Upper lobe of left lung (tissue), 6 donors: ENCODE results near the gene TMEM44. TPM values are rescaled to one million over a fixed set of nuclear protein-coding genes. Genes with fewer than 3 reads are reported as not detected.

ENCODE experiments used
- ATAC-seq, 2 donors: fragments of 200-7000 bp; cut with Tn5 transposase; one replicate each; pipeline ENCODE4 v1.9.1; 2022; ENCODE audit warnings: mild to moderate bottlenecking in 2 of 2, moderate library complexity in 2 of 2; ENCODE audit not compliant: low FRiP score in 2 of 2
- DNase-seq, 2 donors: peaks; one replicate each; pipeline ENCODE4 v3.0.0-alpha.2; 2019 to 2020
- H3K27ac ChIP-seq, 4 donors: fragments of 200-600 bp; sonication (generic); one replicate each; pipeline ENCODE4 v1.5.1; 2016 to 2019
- H3K27me3 ChIP-seq, 4 donors: fragments of 200-600 bp; sonication (generic); one replicate each; pipeline ENCODE4 v1.5.1; 2017 to 2019
- H3K36me3 ChIP-seq, 4 donors: fragments of 200-600 bp; sonication (generic); one replicate each; pipeline ENCODE4 v1.5.1; 2016 to 2019
- H3K4me1 ChIP-seq, 4 donors: fragments of 200-600 bp; sonication (generic); one replicate each; pipeline ENCODE4 v1.5.1; 2018 to 2019
- H3K4me3 ChIP-seq, 4 donors: fragments of 200-600 bp; sonication (generic); one replicate each; pipeline ENCODE4 v1.5.1; 2017 to 2019; ENCODE audit warnings: mild to moderate bottlenecking in 2 of 4, moderate library complexity in 1 of 4
- H3K9me3 ChIP-seq, 4 donors: fragments of 200-600 bp; sonication (generic); one replicate each; pipeline ENCODE4 v1.5.1; 2018 to 2019
- CTCF ChIP-seq, 6 experiments: fragments of 450-650 bp in 4 of 6; fragments of 200-600 bp in 2 of 6; sonication (generic) in 2 of 6; IDR thresholded peaks; one replicate each; pipeline ENCODE4 v1.5.1; 2016 to 2019; ENCODE audit warnings: antibody characterized with exemption in 6 of 6
- EP300 ChIP-seq, 4 donors: sonication (generic); formaldehyde crosslinking; IDR thresholded peaks; one replicate each; pipeline ENCODE4 v1.5.1; 2017; ENCODE audit warnings: antibody characterized with exemption in 4 of 4, control low read depth in 2 of 4
- POLR2A ChIP-seq, 4 donors: fragments of 450-650 bp; IDR thresholded peaks; one replicate each; pipeline ENCODE4 v1.5.1; 2016 to 2017; ENCODE audit warnings: antibody characterized with exemption in 4 of 4, mild to moderate bottlenecking in 2 of 4
- POLR2AphosphoS5 ChIP-seq, 2 donors: sonication (generic); formaldehyde crosslinking; IDR thresholded peaks; one replicate each; pipeline ENCODE4 v1.5.1; 2017; ENCODE audit warnings: antibody characterized with exemption in 2 of 2
- WGBS, 2 donors: methylation state at CpG; one replicate each; pipeline ENCODE4 v1.1.5; 2017 to 2018; 5-methylcytosine and 5-hydroxymethylcytosine counted together
- total RNA-seq, 6 donors: library from RNA; depleted of rRNA in 4 of 6; stranded (reverse); fragments of >200 nt in 4 of 6; gene quantifications; one replicate each; pipeline versions ENCODE4 v1.1.0 to v1.2.1, GENCODE V29; 2016 to 2021
- donor health status: DM: no; HTN: no; CAD: no; lungs with moderate emphysema.
- donor health status: DM: no; HTN: yes; CAD: no; lungs with severe emphysema.

Gene TMEM44
- total RNA-seq, 6 donors from 2014 or later, result 12.9 to 39.3 (median 22.1) TPM

GRCh38 chr3:194671900-194672808 lies 38.9 kb upstream of the TMEM44 start, which contains the start of gene LSG1:
Gene LSG1 (minus strand): TSS chr3:194672191. CDS start chr3:194672162, 29 bp downstream.
- Histone ChIP-seq H3K27ac (peak within 1 kb of the TSS; percentile 79 to 93 (median 88)), H3K4me1 (peaks cover 12 to 21% (median 18%) of the 10 kb centered on the region in 4 donors), H3K4me3 (peak within 1 kb of the TSS; percentile 55 to 89 (median 67)), H3K27me3 (no peaks in the 10 kb centered on the region), H3K36me3 (peaks cover 0 to 20% (median 0%) of the 10 kb centered on the region in 4 donors), H3K9me3 (no peaks in the 10 kb centered on the region)
- 0% methylated on average over 37 to 57 of the region's 57 CpGs for WGBS, 2 donors
- peak; percentile 92 to 93 for DNase-seq
- peak; percentile 97 to 98 for ATAC-seq
- TF ChIP-seq POLR2AphosphoS5 (IDR thresholded peaks at IDR 0.05), result peak; percentile 89 to 90
- peak in 1 of 4 donors; percentile 11 for TF ChIP-seq EP300 (IDR thresholded peaks at IDR 0.05)
- peak in 1 of 4 donors; percentile 55 for TF ChIP-seq POLR2A (IDR thresholded peaks at IDR 0.05)
- no peak for TF ChIP-seq CTCF (IDR thresholded peaks at IDR 0.05)

GRCh38 chr3:194671511-194671899 lies 38.3 kb upstream of the TMEM44 start:
- Histone ChIP-seq H3K27me3 (no peaks in the 10 kb centered on the region), H3K4me1 (peaks cover 12 to 23% (median 18%) of the 10 kb centered on the region in 4 donors), H3K4me3 (peak overlapping the region; percentile 55 to 89 (median 67)), H3K27ac (peak overlapping the region; percentile 79 to 93 (median 88)), H3K9me3 (no peaks in the 10 kb centered on the region), H3K36me3 (peaks cover 0 to 25% (median 2%) of the 10 kb centered on the region in 4 donors)
- peak in 1 of 2 donors; percentile 45 for ATAC-seq
- 1 to 2% methylated on average over 5 of the region's 5 CpGs for WGBS, 2 donors
- no peak for DNase-seq
- TF ChIP-seq POLR2A (IDR thresholded peaks at IDR 0.05) (no peak), CTCF (IDR thresholded peaks at IDR 0.05) (peak; percentile 12 to 55 (median 35)), EP300 (IDR thresholded peaks at IDR 0.05) (no peak), POLR2AphosphoS5 (IDR thresholded peaks at IDR 0.05) (no peak)

- ATAC-seq (no peak), DNase-seq (no peak)
- peaks cover 14 to 53% (median 24%) of the 10 kb centered on the region in 4 donors for H3K36me3 ChIP-seq
- no peaks in the 10 kb centered on the region for H3K9me3 ChIP-seq
- H3K27ac ChIP-seq, result no peak overlapping the region
- no peak overlapping the region for H3K4me3 ChIP-seq
- no peaks in the 10 kb centered on the region for H3K27me3 ChIP-seq
- H3K4me1 ChIP-seq, result peaks cover 10 to 18% (median 15%) of the 10 kb centered on the region in 4 donors
- no peak for TF ChIP-seq CTCF (IDR thresholded peaks at IDR 0.05)
- TF ChIP-seq POLR2AphosphoS5 (IDR thresholded peaks at IDR 0.05), result no peak
- TF ChIP-seq EP300 (IDR thresholded peaks at IDR 0.05), result no peak
- TF ChIP-seq POLR2A (IDR thresholded peaks at IDR 0.05), result no peak
- 82 to 89% methylated on average over 7 of the region's 7 CpGs for WGBS, 2 donors
Measured at GRCh38 chr3:194667363-194667762, 34.1 kb upstream of the TMEM44 start.

- Histone ChIP-seq H3K36me3 (peaks cover 14 to 56% (median 32%) of the 10 kb centered on the region in 4 donors), H3K27me3 (no peaks in the 10 kb centered on the region), H3K4me3 (no peak overlapping the region), H3K27ac (no peak overlapping the region), H3K9me3 (no peaks in the 10 kb centered on the region), H3K4me1 (peaks cover 9 to 22% (median 10%) of the 10 kb centered on the region in 4 donors)
- TF ChIP-seq CTCF (IDR thresholded peaks at IDR 0.05) (no peak), POLR2A (IDR thresholded peaks at IDR 0.05) (no peak), EP300 (IDR thresholded peaks at IDR 0.05) (no peak), POLR2AphosphoS5 (IDR thresholded peaks at IDR 0.05) (no peak)
- ATAC-seq (no peak), DNase-seq (no peak)
- 79 to 86% methylated on average over 7 of the region's 7 CpGs for WGBS, 2 donors
Measured at GRCh38 chr3:194664857-194665256, 31.6 kb upstream of the TMEM44 start.
